GM18517 (cell line): ENCODE measurements around the gene TXLNG.
"Not testable (repeated sequence)": the region's sequence is repeated elsewhere in the genome, so short reads cannot be mapped to it uniquely, and the experiment has no call there.

Experiments used
- ATAC-seq: cut with Tn5 transposase; IDR thresholded peaks from one replicate; pipeline ENCODE4 v1.9.1; 2021; ENCODE audit warnings: mild to moderate bottlenecking, moderate library complexity; ENCODE audit not compliant: unreplicated experiment

The TXLNG gene

GRCh38 chrX:16786139-16786790 lies at the start of gene TXLNG:
TSS of gene TXLNG (plus strand) at chrX:16786466. CDS start at chrX:16786488, 22 bp downstream.
- peak; percentile 100 for ATAC-seq

DNA sequence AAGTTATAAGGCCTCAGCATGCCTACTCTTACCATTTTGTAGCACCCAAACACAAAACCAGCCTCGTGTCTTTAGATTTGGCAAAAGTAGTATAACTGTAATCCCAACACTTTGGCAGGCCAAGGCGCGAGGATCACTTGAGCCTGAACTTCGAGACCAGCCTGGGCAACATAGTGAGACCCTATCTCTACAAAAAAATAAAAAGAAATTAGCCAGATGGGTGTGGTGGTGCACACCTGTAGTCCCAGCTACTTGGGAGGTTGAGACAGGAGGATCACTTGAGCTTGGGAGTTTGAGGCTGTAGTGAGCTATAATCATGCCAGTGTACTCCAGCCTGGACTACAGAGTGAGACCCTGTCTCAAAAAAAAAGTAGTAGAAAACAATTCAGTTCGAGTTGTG lies 49.2 kb upstream of the TXLNG start:
- no peak for ATAC-seq

DNA sequence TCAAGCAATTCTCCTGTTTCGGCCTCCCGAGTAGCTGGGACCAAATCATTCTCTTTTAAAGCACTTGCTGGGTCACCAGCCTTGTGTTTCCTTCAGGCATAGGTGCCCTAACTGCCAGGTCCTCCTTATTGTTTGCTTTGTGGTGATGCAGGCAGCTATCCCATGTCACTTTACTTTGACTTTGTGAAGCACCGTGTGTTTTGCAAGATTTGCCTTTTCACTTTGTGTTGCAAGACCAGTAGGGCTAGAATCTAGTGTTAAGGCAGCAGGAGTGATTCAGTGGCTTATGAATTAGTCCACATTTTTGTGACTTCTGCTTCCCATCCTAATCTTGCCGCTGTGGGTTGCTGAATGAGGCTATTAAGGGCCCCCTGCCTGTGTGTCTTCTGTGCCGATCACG lies 46.7 kb upstream of the TXLNG start:
- ATAC-seq: no peak

DNA sequence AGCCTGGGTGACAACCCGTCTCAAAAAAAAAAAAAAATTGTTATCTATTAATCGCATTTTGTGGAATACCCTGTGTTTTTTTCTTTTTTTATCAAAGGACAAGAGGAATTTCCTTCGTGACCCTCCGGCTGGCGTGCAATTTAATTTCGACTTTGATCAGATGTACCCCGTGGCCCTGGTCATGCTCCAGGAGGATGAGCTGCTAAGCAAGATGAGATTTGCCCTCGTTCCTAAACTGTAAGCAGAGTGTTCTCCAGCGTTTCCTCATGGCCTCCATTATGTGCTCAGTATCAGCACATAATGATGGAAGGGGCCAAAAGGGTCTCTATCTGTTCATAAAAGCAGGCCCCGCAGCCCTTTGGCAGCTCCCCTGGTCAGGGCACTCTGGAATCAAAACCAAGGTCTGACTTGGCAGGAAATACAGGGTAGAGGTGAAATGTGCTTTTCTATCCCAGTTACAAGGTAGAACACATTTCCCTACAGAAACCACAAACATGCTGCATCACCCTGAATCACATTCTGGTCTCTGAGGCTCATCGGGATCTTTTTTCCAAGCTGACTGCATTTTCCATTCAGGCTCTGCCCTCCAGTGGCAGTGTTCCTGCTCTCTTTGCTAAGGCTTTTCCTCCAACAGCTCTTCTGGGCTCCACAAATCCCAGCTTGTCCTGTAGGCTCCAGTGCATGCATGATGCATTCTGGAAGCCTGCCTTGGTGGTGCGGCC lies 42.5 kb upstream of the TXLNG start:
- ATAC-seq: no peak

DNA sequence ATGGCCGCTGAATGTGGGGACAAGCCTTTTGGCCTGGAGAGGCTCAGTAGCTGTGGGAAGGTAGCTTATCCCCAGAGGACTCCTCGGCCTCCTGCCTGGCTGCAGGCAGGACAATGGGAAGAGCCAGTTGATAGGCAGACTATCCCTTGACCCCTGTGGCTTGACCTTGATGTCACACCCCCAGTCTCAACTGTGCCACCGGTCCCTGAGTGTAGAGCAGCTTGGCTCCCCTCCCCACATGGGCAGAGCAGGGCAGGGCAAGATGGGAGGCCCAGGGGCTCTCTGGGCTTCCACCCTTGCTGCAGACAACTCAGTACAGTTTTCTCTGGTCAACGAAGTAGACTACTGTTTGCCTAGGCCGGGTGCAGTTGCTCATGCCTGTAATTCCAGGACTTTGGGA lies 41.2 kb upstream of the TXLNG start:
- no peak for ATAC-seq

GRCh38 chrX:16745659-16746058 lies 40.6 kb upstream of the TXLNG start:
- ATAC-seq: no peak

DNA sequence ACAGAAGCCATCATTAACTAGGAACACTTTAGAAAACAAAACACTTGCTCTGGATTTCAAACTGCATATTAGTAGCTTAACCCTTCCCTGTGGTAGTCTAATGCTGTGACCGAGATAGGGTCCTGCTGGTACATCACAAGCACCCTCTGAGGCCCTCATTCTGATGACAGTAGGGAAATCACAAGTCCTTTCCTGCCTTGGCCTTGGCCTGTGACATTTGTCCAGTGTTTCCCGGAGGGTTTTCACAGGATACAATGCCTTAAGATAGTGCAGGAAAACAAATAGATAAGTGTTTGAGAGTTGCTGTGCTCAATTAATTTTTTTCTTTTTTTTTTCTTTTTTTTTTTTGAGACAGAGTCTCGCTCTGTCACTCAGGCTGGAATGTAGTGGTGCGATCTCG lies 37.8 kb upstream of the TXLNG start:
- no peak for ATAC-seq

DNA sequence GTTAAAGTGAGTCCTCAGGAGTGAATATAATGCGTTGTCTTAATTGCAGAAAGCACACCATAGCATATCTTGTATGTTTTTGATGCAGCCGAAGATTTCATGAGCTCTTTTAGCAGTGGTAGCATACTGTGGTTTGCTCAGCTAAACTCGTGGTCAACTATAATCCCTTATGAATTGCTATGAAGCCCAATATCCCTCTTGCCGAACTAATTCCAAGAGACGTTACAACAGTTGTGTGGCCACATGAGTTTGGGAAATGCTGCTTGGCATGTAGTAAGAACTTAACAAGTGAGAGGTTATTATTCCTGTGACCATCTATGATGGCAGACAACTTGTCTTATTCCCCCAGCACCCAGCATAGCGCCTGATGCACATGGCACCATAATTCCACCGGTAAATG lies 36.1 kb upstream of the TXLNG start:
- no peak for ATAC-seq

GRCh38 chrX:16754019-16754418 lies 32.2 kb upstream of the TXLNG start:
- ATAC-seq: no peak

GRCh38 chrX:16756724-16757123 lies 29.5 kb upstream of the TXLNG start:
- ATAC-seq: no peak

DNA sequence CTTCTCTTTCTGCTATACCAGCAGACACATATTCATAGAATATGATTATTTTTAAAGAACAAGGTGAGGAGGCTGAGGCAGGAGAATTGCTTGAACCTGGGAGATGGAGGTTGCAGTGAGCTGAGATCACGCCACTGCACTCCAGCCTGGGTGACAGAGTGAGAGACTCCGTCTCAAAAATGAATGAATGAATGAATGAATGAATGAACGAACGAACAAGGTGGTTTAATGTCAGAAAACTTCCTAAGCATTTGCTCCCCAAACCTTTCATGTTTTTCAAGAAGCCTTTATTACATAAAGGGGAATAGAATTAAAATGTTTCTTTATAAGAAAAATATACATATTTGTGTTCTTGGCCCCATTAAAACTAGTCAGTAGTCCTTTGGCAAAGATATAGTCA lies 24.8 kb upstream of the TXLNG start:
- ATAC-seq: not testable (repeated sequence)

GRCh38 chrX:16762579-16762978 lies 23.7 kb upstream of the TXLNG start:
- no peak for ATAC-seq

- ATAC-seq: no peak
Measured at GRCh38 chrX:16765594-16765993, 20.7 kb upstream of the TXLNG start.

DNA sequence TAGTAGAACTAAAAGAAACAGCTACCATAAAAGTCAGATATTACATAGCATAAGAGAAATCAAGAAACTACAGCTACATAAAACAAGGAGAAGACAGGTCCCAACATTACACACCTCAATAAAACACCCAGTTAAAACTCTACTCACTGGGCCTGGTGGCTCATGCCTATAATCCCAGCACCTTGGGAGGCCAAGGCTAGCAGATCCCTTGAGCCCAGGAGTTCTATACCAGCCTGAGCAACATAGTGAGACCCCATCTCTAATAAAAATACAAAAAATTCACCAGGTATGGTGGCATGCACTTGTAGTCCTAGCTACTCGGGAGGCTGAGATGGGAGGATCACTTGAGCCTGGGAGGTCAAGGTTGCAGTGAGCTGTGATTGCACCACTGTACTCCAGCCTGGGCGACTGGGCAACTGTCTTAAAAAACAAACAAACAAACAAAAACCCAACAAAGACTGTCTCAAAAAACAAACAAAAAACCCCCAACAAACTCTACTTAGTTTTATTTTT lies 15.2 kb upstream of the TXLNG start:
- no peak for ATAC-seq

GRCh38 chrX:16771483-16772398 lies 14.5 kb upstream of the TXLNG start:
- ATAC-seq: no peak

DNA sequence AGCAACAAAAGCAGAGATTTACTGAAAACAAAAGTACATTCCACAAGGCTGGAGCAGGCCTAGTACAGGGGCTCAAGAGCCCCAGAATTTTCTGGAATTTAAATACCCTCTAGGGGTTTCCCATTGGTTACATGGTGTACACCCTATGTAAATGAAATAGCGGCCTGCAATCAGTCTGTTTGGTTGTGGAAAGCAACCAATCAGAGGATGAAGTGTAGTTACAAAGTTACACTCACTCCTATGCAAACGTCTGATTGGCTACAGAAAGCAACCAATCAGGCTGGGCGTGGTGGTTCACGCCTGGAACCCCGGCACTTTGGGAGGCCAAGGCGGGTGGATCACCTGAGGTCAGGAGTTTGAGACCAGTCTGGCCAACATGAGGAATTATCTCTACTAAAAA lies 13.8 kb upstream of the TXLNG start:
- no peak for ATAC-seq

DNA sequence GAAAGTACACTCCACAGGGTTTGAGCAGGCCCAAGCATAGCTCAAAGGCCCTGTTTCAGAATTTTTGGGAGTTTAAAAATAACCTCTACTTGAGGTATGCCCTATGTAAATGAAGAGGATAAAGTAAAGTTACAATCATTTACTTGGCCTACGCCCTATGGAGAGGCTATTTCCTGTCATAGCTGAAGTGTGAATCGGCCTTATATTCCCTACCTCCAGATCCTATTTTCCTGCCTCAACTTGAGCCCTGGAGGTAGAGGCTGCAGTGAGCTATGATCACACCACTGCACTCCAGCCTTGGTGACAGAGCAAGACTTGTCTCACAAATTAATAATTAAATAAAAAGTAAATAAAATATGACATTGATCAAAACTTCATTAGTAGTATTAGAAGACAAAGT lies 11.5 kb upstream of the TXLNG start:
- ATAC-seq: no peak

DNA sequence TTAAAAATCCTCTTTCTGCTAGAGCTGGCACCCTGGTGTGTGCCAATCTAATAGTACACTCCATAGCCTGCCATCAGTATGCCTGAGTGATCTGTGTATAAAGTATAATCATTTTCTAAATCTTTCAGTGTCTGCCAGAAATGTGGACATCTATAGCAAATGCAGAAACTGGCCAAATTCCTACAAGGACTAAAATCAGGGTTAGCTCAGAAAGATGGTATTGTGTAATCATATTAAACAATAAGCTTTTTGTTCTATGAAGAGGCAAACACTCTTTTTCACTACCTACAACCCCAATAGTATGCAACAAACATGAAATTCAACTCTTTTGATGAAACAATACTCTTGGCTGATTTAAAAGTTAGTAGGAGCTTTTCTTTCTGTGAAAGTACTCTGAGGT lies 7.7 kb upstream of the TXLNG start:
- ATAC-seq: no peak

GRCh38 chrX:16778993-16779392 lies 7.3 kb upstream of the TXLNG start:
- ATAC-seq: no peak

- ATAC-seq: not testable (repeated sequence)
Measured at GRCh38 chrX:16779815-16780214, 6.5 kb upstream of the TXLNG start.

GRCh38 chrX:16783452-16783851 lies 2.8 kb upstream of the TXLNG start:
- ATAC-seq: no peak
